Mesendoderm (in vitro differentiated cells): Measurements from ENCODE around the gene TSSC4.

Experiments used
- DNase-seq: peaks from one replicate; pipeline ENCODE4 v3.0.0; 2013
- H2AK5ac ChIP-seq: 2 replicates; pipeline ENCODE4 v1.6.1; 2013; ENCODE audit warnings: low read length, inconsistent platforms
- H2BK120ac ChIP-seq: 2 replicates; pipeline ENCODE4 v1.6.1; 2013; ENCODE audit warnings: low read depth, mild to moderate bottlenecking, low read length, moderate library complexity, mixed read lengths
- H2BK15ac ChIP-seq: replicated peaks from 2 replicates; pipeline ENCODE4 v1.6.1; 2013; ENCODE audit warnings: low read depth, mild to moderate bottlenecking, moderate library complexity
- H2BK5ac ChIP-seq: 2 replicates; pipeline ENCODE4 v1.6.1; 2013; ENCODE audit warnings: low read length, inconsistent platforms
- H3K18ac ChIP-seq: 2 replicates; pipeline ENCODE4 v1.6.1; 2013; ENCODE audit warnings: mild to moderate bottlenecking, low read length, mixed read lengths
- H3K23ac ChIP-seq: one replicate; pipeline ENCODE4 v1.6.1; 2013; ENCODE audit warnings: low read length
- H3K27ac ChIP-seq: 2 replicates; pipeline ENCODE4 v1.5.1; 2013; ENCODE audit warnings: low read depth, mild to moderate bottlenecking, inconsistent platforms, low read length, moderate library complexity
- H3K27me3 ChIP-seq: 2 replicates; pipeline ENCODE4 v1.6.1; 2013; ENCODE audit warnings: low read length, control low read depth, mild to moderate bottlenecking, inconsistent platforms; ENCODE audit not compliant: insufficient read depth, poor library complexity
- H3K36me3 ChIP-seq: 2 replicates; pipeline ENCODE4 v1.6.1; 2013; ENCODE audit warnings: low read length, inconsistent platforms; ENCODE audit not compliant: control insufficient read depth, insufficient read depth
- H3K4ac ChIP-seq: one replicate; pipeline ENCODE4 v1.6.1; 2013; ENCODE audit warnings: low read depth, mild to moderate bottlenecking, low read length, moderate library complexity
- H3K4me1 ChIP-seq: 2 replicates; pipeline ENCODE4 v1.6.1; 2013; ENCODE audit warnings: low read depth, low read length, inconsistent platforms; ENCODE audit not compliant: control insufficient read depth
- H3K4me2 ChIP-seq: 2 replicates; pipeline ENCODE4 v1.6.1; 2013; ENCODE audit warnings: low read length
- H3K4me3 ChIP-seq: 2 replicates; pipeline ENCODE4 v1.5.1; 2013; ENCODE audit warnings: mild to moderate bottlenecking, low read length
- H3K56ac ChIP-seq: one replicate; pipeline ENCODE4 v1.6.1; 2013; ENCODE audit warnings: low read length
- H3K79me1 ChIP-seq: 2 replicates; pipeline ENCODE4 v1.6.1; 2013; ENCODE audit warnings: low read length, inconsistent platforms
- H3K79me2 ChIP-seq: 2 replicates; pipeline ENCODE4 v1.6.1; 2013; ENCODE audit warnings: mild to moderate bottlenecking, low read length; ENCODE audit not compliant: control insufficient read depth, insufficient read depth
- H3K9ac ChIP-seq: 2 replicates; pipeline ENCODE4 v1.6.1; 2013; ENCODE audit warnings: low read length, inconsistent platforms
- H4K5ac ChIP-seq: one replicate; pipeline ENCODE4 v1.6.1; 2013; ENCODE audit warnings: low read length
- H4K8ac ChIP-seq: one replicate; pipeline ENCODE4 v1.6.1; 2013; ENCODE audit warnings: low read depth, mild to moderate bottlenecking, control low read depth, low read length, moderate library complexity
- WGBS: extraction: QIAGEN DNeasy Blood & Tissue Kit; methylation state at CpG from one replicate; pipeline ENCODE4 v1.1.7; 2013; ENCODE audit warnings: low lambda C conversion rate, missing lambda C conversion rate; ENCODE audit not compliant: insufficient coverage; ENCODE audit errors: extremely low coverage; 5-methylcytosine and 5-hydroxymethylcytosine counted together

The TSSC4 gene

GRCh38 chr11:2366733-2367132 lies 33.8 kb upstream of the TSSC4 start:
- Histone ChIP-seq H3K27ac (no peak overlapping the region), H2BK15ac (no peak overlapping the region), H4K8ac (no peak overlapping the region), H3K4me3 (no peak overlapping the region), H3K4ac (no peak overlapping the region), H2AK5ac (no peak overlapping the region), H3K56ac (no peak overlapping the region), H3K9ac (no peak overlapping the region), H3K79me2 (no peaks in the 10 kb centered on the region), H2BK5ac (no peak overlapping the region), H3K4me2 (no peak overlapping the region), H3K18ac (no peak overlapping the region), H3K27me3 (no peaks in the 10 kb centered on the region), H3K36me3 (no peaks in the 10 kb centered on the region), H4K5ac (no peak overlapping the region), H2BK120ac (no peak overlapping the region), H3K79me1 (no peaks in the 10 kb centered on the region), H3K4me1 (no peaks in the 10 kb centered on the region), H3K23ac (no peak overlapping the region)
- DNase-seq = no peak
- WGBS = no CpG with 5 or more reads among the region's 7 CpGs

- H3K18ac ChIP-seq = no peak overlapping the region
- no peak overlapping the region for H3K27ac ChIP-seq
- H3K79me1 ChIP-seq = no peaks in the 10 kb centered on the region
- no peak overlapping the region for H3K9ac ChIP-seq
- H2BK5ac ChIP-seq = no peak overlapping the region
- no peak overlapping the region for H4K8ac ChIP-seq
- no peak overlapping the region for H3K4me2 ChIP-seq
- H3K79me2 ChIP-seq = no peaks in the 10 kb centered on the region
- H3K4me3 ChIP-seq = no peak overlapping the region
- no peak overlapping the region for H4K5ac ChIP-seq
- WGBS = no CpG with 5 or more reads among the region's 17 CpGs
- H2BK120ac ChIP-seq = no peak overlapping the region
- H3K4me1 ChIP-seq = no peaks in the 10 kb centered on the region
- H2AK5ac ChIP-seq = no peak overlapping the region
- H3K4ac ChIP-seq = no peak overlapping the region
- H3K27me3 ChIP-seq = no peaks in the 10 kb centered on the region
- no peak overlapping the region for H3K56ac ChIP-seq
- no peaks in the 10 kb centered on the region for H3K36me3 ChIP-seq
- H3K23ac ChIP-seq = no peak overlapping the region
- DNase-seq = no peak
- no peak overlapping the region for H2BK15ac ChIP-seq
These were observed 33.0 kb upstream of the TSSC4 start for GRCh38 chr11:2367266-2368160.

- H3K27me3 ChIP-seq = no peaks in the 10 kb centered on the region
- H3K9ac ChIP-seq = no peak overlapping the region
- no peak overlapping the region for H3K18ac ChIP-seq
- H3K56ac ChIP-seq = no peak overlapping the region
- H3K4ac ChIP-seq = no peak overlapping the region
- no peak overlapping the region for H3K27ac ChIP-seq
- DNase-seq = no peak
- no peak overlapping the region for H4K8ac ChIP-seq
- no peak overlapping the region for H3K23ac ChIP-seq
- no CpG with 5 or more reads among the region's 7 CpGs for WGBS
- no peak overlapping the region for H2AK5ac ChIP-seq
- H2BK15ac ChIP-seq = no peak overlapping the region
- no peak overlapping the region for H2BK5ac ChIP-seq
- H3K4me1 ChIP-seq = no peaks in the 10 kb centered on the region
- H4K5ac ChIP-seq = no peak overlapping the region
- no peaks in the 10 kb centered on the region for H3K36me3 ChIP-seq
- no peaks in the 10 kb centered on the region for H3K79me1 ChIP-seq
- H3K4me3 ChIP-seq = no peak overlapping the region
- no peak overlapping the region for H3K4me2 ChIP-seq
- H3K79me2 ChIP-seq = no peaks in the 10 kb centered on the region
- H2BK120ac ChIP-seq = no peak overlapping the region
These were observed 32.2 kb upstream of the TSSC4 start for GRCh38 chr11:2368178-2368850.

GRCh38 chr11:2368851-2369180 lies 31.7 kb upstream of the TSSC4 start:
- DNase-seq = no peak
- H2BK15ac ChIP-seq = no peak overlapping the region
- H3K4ac ChIP-seq = no peak overlapping the region
- no peaks in the 10 kb centered on the region for H3K36me3 ChIP-seq
- no peak overlapping the region for H2BK120ac ChIP-seq
- H3K79me2 ChIP-seq = no peaks in the 10 kb centered on the region
- H3K27ac ChIP-seq = no peak overlapping the region
- H4K8ac ChIP-seq = no peak overlapping the region
- whole genome bisulfite sequencing = no CpG with 5 or more reads among the region's 10 CpGs
- no peak overlapping the region for H3K18ac ChIP-seq
- H3K4me2 ChIP-seq = no peak overlapping the region
- H2AK5ac ChIP-seq = no peak overlapping the region
- no peak overlapping the region for H2BK5ac ChIP-seq
- no peak overlapping the region for H3K4me3 ChIP-seq
- H3K27me3 ChIP-seq = no peaks in the 10 kb centered on the region
- no peaks in the 10 kb centered on the region for H3K4me1 ChIP-seq
- H3K79me1 ChIP-seq = no peaks in the 10 kb centered on the region
- no peak overlapping the region for H4K5ac ChIP-seq
- no peak overlapping the region for H3K23ac ChIP-seq
- no peak overlapping the region for H3K9ac ChIP-seq
- H3K56ac ChIP-seq = no peak overlapping the region

GRCh38 chr11:2369320-2369719 lies 31.2 kb upstream of the TSSC4 start:
- Histone ChIP-seq H3K56ac (no peak overlapping the region), H2BK5ac (no peak overlapping the region), H2BK120ac (no peak overlapping the region), H3K79me1 (no peaks in the 10 kb centered on the region), H3K36me3 (no peaks in the 10 kb centered on the region), H4K8ac (no peak overlapping the region), H3K9ac (no peak overlapping the region), H3K4ac (no peak overlapping the region), H3K18ac (no peak overlapping the region), H4K5ac (no peak overlapping the region), H3K23ac (no peak overlapping the region), H3K27me3 (no peaks in the 10 kb centered on the region), H3K4me1 (no peaks in the 10 kb centered on the region), H3K4me3 (no peak overlapping the region), H2BK15ac (no peak overlapping the region), H3K27ac (no peak overlapping the region), H2AK5ac (no peak overlapping the region), H3K4me2 (no peak overlapping the region), H3K79me2 (no peaks in the 10 kb centered on the region)
- no CpG with 5 or more reads among the region's 12 CpGs for WGBS
- DNase-seq = no peak
